GM12878 (cell line): ENCODE results near the gene TFB1M. TPM values are rescaled to one million over a fixed set of nuclear protein-coding genes. Genes with fewer than 3 reads are reported as not detected.

ENCODE experiments used
- ATAC-seq: fragments of 200-7000 bp; cut with Tn5 transposase; 3 replicates; pipeline ENCODE4 v1.9.1; 2020; ENCODE audit warnings: mild to moderate bottlenecking, moderate library complexity
- BruUV-seq: library from RNA; stranded (reverse); fragments of 400-500 nt; replicated peaks from 2 replicates; lab custom pipeline; 2021; lab: Mats Ljungman, UMichigan
- CTCF ChIA-PET: fragments of 300-600 bp; sonication (Branson Sonifier 250); formaldehyde crosslinking; extraction: SDS; loops from one replicate; lab custom pipeline; 2021; ENCODE audit warnings: inconsistent platforms; lab: Yijun Ruan, JAX
- POLR2A ChIA-PET: fragments of 350-600 bp; formaldehyde crosslinking; extraction: SDS; loops from one replicate; lab custom pipeline; 2021; ENCODE audit warnings: inconsistent platforms; lab: Charles Lee
- RAD21 ChIA-PET: fragments of 300-600 bp; sonication (Branson Sonifier 250); formaldehyde crosslinking; loops from one replicate; lab custom pipeline; 2023; ENCODE audit warnings: antibody characterized with exemption; ENCODE audit not compliant: unreplicated experiment; lab: Charles Lee
- SMC1A ChIA-PET: fragments of 300-600 bp; sonication (Branson Sonifier 250); formaldehyde crosslinking; loops from one replicate; lab custom pipeline; 2023; ENCODE audit not compliant: unreplicated experiment, uncharacterized antibody; lab: Charles Lee
- DNase-seq: peaks from one replicate; pipeline ENCODE4 v3.0.0-alpha.2; 2011; ENCODE audit warnings: low read depth, low spot score
- FAIRE-seq: peaks from 3 replicates; lab custom pipeline; 2011; peaks lifted over from hg19 to GRCh38; lab: Jason Lieb, UNC
- H2AFZ ChIP-seq: 2 replicates; pipeline ENCODE4 v1.6.0; 2011; ENCODE audit warnings: low read depth, low read length, control low read depth; ENCODE audit not compliant: control insufficient read depth
- H3K27ac ChIP-seq: 2 replicates; pipeline ENCODE4 v1.5.1; 2011; ENCODE audit warnings: control low read depth; ENCODE audit not compliant: control insufficient read depth, insufficient read depth
- H3K27me3 ChIP-seq, 2 experiments: replicated peaks in 1 of 2; 2 replicates each; pipeline versions ENCODE4 v1.6.0 to v1.6.1; 2011; ENCODE audit warnings: low read length in 1 of 2; ENCODE audit not compliant: control insufficient read depth in 2 of 2, insufficient read depth in 2 of 2
- H3K36me3 ChIP-seq, 2 experiments: 2 replicates each; pipeline ENCODE4 v1.5.1; 2011; ENCODE audit warnings: low read length in 1 of 2; ENCODE audit not compliant: control insufficient read depth in 2 of 2, insufficient read depth in 2 of 2
- H3K4me1 ChIP-seq: 2 replicates; pipeline ENCODE4 v1.6.1; 2011; ENCODE audit warnings: mild to moderate bottlenecking, low read length, moderate library complexity, mixed read lengths; ENCODE audit not compliant: control insufficient read depth, insufficient read depth
- H3K4me2 ChIP-seq: 2 replicates; pipeline ENCODE4 v1.6.0; 2011; ENCODE audit warnings: control low read depth; ENCODE audit not compliant: control insufficient read depth, insufficient read depth
- H3K4me3 ChIP-seq: fragments of 200-600 bp; sonication (generic); 2 replicates; pipeline ENCODE4 v1.5.1; 2016
- H3K79me2 ChIP-seq: 2 replicates; pipeline ENCODE4 v1.6.0; 2011; ENCODE audit warnings: low read length; ENCODE audit not compliant: control insufficient read depth, insufficient read depth
- H3K9ac ChIP-seq: 2 replicates; pipeline ENCODE4 v1.8.0; 2011; ENCODE audit warnings: low read length, control low read depth, mixed read lengths; ENCODE audit not compliant: control insufficient read depth, insufficient read depth
- H3K9me3 ChIP-seq: replicated peaks from 3 replicates; pipeline ENCODE4 v1.5.1; 2011; ENCODE audit warnings: mild to moderate bottlenecking, low read length; ENCODE audit not compliant: control insufficient read depth, insufficient read depth
- H4K20me1 ChIP-seq: 2 replicates; pipeline ENCODE4 v1.6.0; 2011; ENCODE audit not compliant: control insufficient read depth, insufficient read depth
- FOXK2 ChIP-seq: fragments of 450-650 bp; IDR thresholded peaks from 2 replicates; pipeline ENCODE4 v1.6.1; 2017; ENCODE audit warnings: mild to moderate bottlenecking, moderate library complexity
- HDGF ChIP-seq: fragments of 450-650 bp; IDR thresholded peaks from 2 replicates; pipeline ENCODE4 v1.6.1; 2016; ENCODE audit warnings: antibody characterized with exemption
- MAX ChIP-seq: IDR thresholded peaks from 2 replicates; pipeline ENCODE4 v1.6.1; 2012; ENCODE audit warnings: low read depth, low read length, improper control_type of control experiment
- MLLT1 ChIP-seq: fragments of 450-650 bp; IDR thresholded peaks from 2 replicates; pipeline ENCODE4 v1.6.1; 2016; ENCODE audit warnings: mild to moderate bottlenecking
- PML ChIP-seq: IDR thresholded peaks from 2 replicates; pipeline ENCODE4 v1.6.1; 2012; ENCODE audit warnings: low read length, inconsistent platforms
- RBBP5 ChIP-seq: fragments of 200-600 bp; sonication (generic); conservative IDR thresholded peaks from 2 replicates; pipeline ENCODE4 v1.6.1; 2016
- REST ChIP-seq: IDR thresholded peaks from 2 replicates; pipeline ENCODE4 v1.6.1; 2012; ENCODE audit warnings: mild to moderate bottlenecking, low read depth, low read length
- SMAD1 ChIP-seq: fragments of 450-650 bp; IDR thresholded peaks from 2 replicates; pipeline ENCODE4 v1.6.1; 2018; ENCODE audit warnings: mild to moderate bottlenecking, low read depth; ENCODE audit not compliant: partially characterized antibody
- SMC3 ChIP-seq: IDR thresholded peaks from 2 replicates; pipeline ENCODE4 v1.6.1; 2011; ENCODE audit warnings: low read length, improper control_type of control experiment, borderline replicate concordance
- SUPT20H ChIP-seq: IDR thresholded peaks from 2 replicates; pipeline ENCODE4 v1.6.1; 2011; ENCODE audit warnings: low read depth, mild to moderate bottlenecking, low read length, moderate library complexity, borderline replicate concordance; ENCODE audit not compliant: control insufficient read depth
- ZBED1 ChIP-seq: IDR thresholded peaks from 2 replicates; pipeline ENCODE4 v1.6.1; 2016; ENCODE audit warnings: borderline replicate concordance
- WGBS: methylation state at CpG from one replicate; pipeline ENCODE4 v1.1.6; 2016; ENCODE audit warnings: low lambda C conversion rate; ENCODE audit not compliant: insufficient replicate concordance, insufficient coverage; ENCODE audit errors: missing lambda C conversion rate; 5-methylcytosine and 5-hydroxymethylcytosine counted together
- in situ Hi-C: fragments of 300-500 bp; cut with MboI; formaldehyde crosslinking; loops from 9 replicates; pipeline ENCODE4 v1.14.3; 2018; ENCODE audit warnings: mixed read lengths
- intact Hi-C: fragments of 100-400 bp; cut with micrococcal nuclease; formaldehyde crosslinking; loops from one replicate; pipeline ENCODE4 v1.14.2; 2022; ENCODE audit not compliant: unreplicated experiment
- polyA plus RNA-seq, 11 experiments: library from polyadenylated mRNA; depleted of rRNA in 4 of 11; unstranded in 6 of 11; stranded (reverse) in 5 of 11; fragments of >200 nt; fragmentation: Nextera tagmentation in 4 of 11; fragmentation: Illumina TruSeq in 1 of 11; extraction: Ambion mirVana in 4 of 11; extraction: Trizol in 1 of 11; gene quantifications; 1 replicate in 1 of 11; 2 replicates in 10 of 11; pipeline versions ENCODE4 v1.2.1 to v1.2.3, GENCODE V29; 2011 to 2016; ENCODE audit warnings: inconsistent platforms in 2 of 11, missing spikeins in 2 of 11, low read depth in 1 of 11
- total RNA-seq, 4 experiments: library from RNA; depleted of rRNA in 3 of 4; stranded (reverse); fragments of >200 nt in 3 of 4; fragmentation: Illumina TruSeq in 1 of 4; extraction: Trizol in 1 of 4; gene quantifications; 2 replicates each; pipeline versions ENCODE4 v1.2.1 to v1.2.3, GENCODE V29; 2013 to 2021

Gene TFB1M
- total and polyA plus RNA-seq, 10 of the 15 experiments (the other 5 are each of a cell fraction or from before 2014, with no cell fraction given): 29.9 to 117 (median 41.3) TPM

GRCh38 chr6:155311086-155311485 lies 3.2 kb downstream of the TFB1M start:
- Histone ChIP-seq H4K20me1 (no peaks in the 10 kb centered on the region), H3K4me1 (no peaks in the 10 kb centered on the region), H3K9me3 (no peaks in the 10 kb centered on the region; the same call in 2 of the 3 replicates), H3K27ac (no peak overlapping the region), H3K36me3 (peaks cover 0 to 14% of the 10 kb centered on the region in 2 experiments; a peak in 2 of 4 replicates), H3K4me3 (no peak overlapping the region), H3K27me3 (no peaks in the 10 kb centered on the region), H2AFZ (no peak overlapping the region), H3K9ac (no peak overlapping the region), H3K4me2 (no peak overlapping the region), H3K79me2 (peaks cover 20% of the 10 kb centered on the region)
- in situ Hi-C loops: no loop called here
- ChIA-PET CTCF (interaction anchor here (1.3 to 3.0 kb wide), 4 partner anchors 11 to 383 kb away, joined by 3 to 17 read pairs (median 6); no protein-coding TSS in a partner anchor), POLR2A (no interaction called here), RAD21 (interaction anchor here (1.1 kb wide), 1 partner anchor 38 kb away, joined by 3 read pairs; no protein-coding TSS in a partner anchor), SMC1A (interaction anchor here (0.8 to 3.7 kb wide), 6 partner anchors 9 to 138 kb away, joined by 3 to 16 read pairs (median 4); no protein-coding TSS in a partner anchor)
- intact Hi-C loops: loop anchor here (10.0 kb wide), 2 partner anchors 576 to 1384 kb away; partner anchors contain the start of gene SCAF8
- ATAC-seq (no peak), FAIRE-seq (no peak), DNase-seq (no peak)
- no TSS peak for BruUV-seq
- 93% methylated on average over 6 of the region's 6 CpGs for WGBS
- TF ChIP-seq MAX (no peak), HDGF (no peak), PML (no peak), SMC3 (no peak), FOXK2 (no peak), ZBED1 (no peak)

- FAIRE-seq: no peak
- TF ChIP-seq REST: no peak
- no peak for TF ChIP-seq SMAD1
- TF ChIP-seq SUPT20H: no peak
- TF ChIP-seq MLLT1: no peak
- TF ChIP-seq RBBP5: no peak
These were observed 3.7 kb downstream of the TFB1M start for GRCh38 chr6:155310596-155310995.

More at GRCh38 chr6:155310596-155310995, 3.7 kb downstream of the TFB1M start:
- POLR2A ChIA-PET: interaction anchor here (0.6 kb wide), 1 partner anchor 132 kb away, joined by 3 read pairs; no protein-coding TSS in a partner anchor
- ATAC-seq: no peak
- Histone ChIP-seq H3K4me1 (no peaks in the 10 kb centered on the region), H3K9me3 (no peaks in the 10 kb centered on the region; the same call in 2 of the 3 replicates), H4K20me1 (no peaks in the 10 kb centered on the region), H3K27me3 (no peaks in the 10 kb centered on the region), H3K79me2 (peaks cover 20% of the 10 kb centered on the region), H3K4me3 (no peak overlapping the region), H3K9ac (no peak overlapping the region), H3K27ac (no peak overlapping the region), H3K4me2 (no peak overlapping the region), H3K36me3 (peaks cover 0 to 14% of the 10 kb centered on the region in 2 experiments; a peak in 2 of 4 replicates), H2AFZ (no peak overlapping the region)
- DNase-seq: no peak
- CTCF ChIA-PET: interaction anchor here (1.3 to 1.5 kb wide), 2 partner anchors 22 to 383 kb away, joined by 3 to 6 read pairs; no protein-coding TSS in a partner anchor
- in situ Hi-C loops: no loop called here
- WGBS: 73% methylated on average over 2 of the region's 2 CpGs
- no TSS peak for BruUV-seq
- intact Hi-C loops: loop anchor here (10.0 kb wide), 2 partner anchors 576 to 1384 kb away; partner anchors contain the start of gene SCAF8
- RAD21 ChIA-PET: interaction anchor here (1.1 kb wide), 1 partner anchor 37 kb away, joined by 3 read pairs; no protein-coding TSS in a partner anchor
- SMC1A ChIA-PET: interaction anchor here (0.8 to 3.7 kb wide), 5 partner anchors 8 to 138 kb away, joined by 3 to 16 read pairs (median 4); no protein-coding TSS in a partner anchor
